Measurements from ENCODE around the gene TNPO3. TPM values are rescaled to one million over a fixed set of nuclear protein-coding genes. Genes with fewer than 3 reads are reported as not detected.
"Not testable (repeated sequence)": the region's sequence is repeated elsewhere in the genome, so short reads cannot be mapped to it uniquely, and the experiment has no call there.

TNPO3 gene
- total RNA-seq, 1 donor from 2014 or later, result 32.6 TPM

GRCh38 chr7:128944487-128945236 lies 110.2 kb downstream of the TNPO3 start:
- Histone ChIP-seq H3K4me3 (no peak overlapping the region), H3K27me3 (ENCODE audit: low read depth) (peaks cover 54% of the 10 kb centered on the region), H3K36me3 (no peaks in the 10 kb centered on the region), H3K27ac (replicated peaks) (no peak overlapping the region), H3K4me1 (no peaks in the 10 kb centered on the region), H3K9me3 (replicated peaks) (no peaks in the 10 kb centered on the region)
- DNase-seq, result no peak
- TF ChIP-seq CTCF (IDR thresholded peaks at IDR 0.05; ENCODE audit: borderline replicate concordance), result no peak
- intact Hi-C loops (cut with micrococcal nuclease), result no loop called here

- DNase-seq; H3K36me3 ChIP-seq; intact Hi-C loops (cut with micrococcal nuclease); H3K4me3 ChIP-seq; H3K27ac ChIP-seq (replicated peaks); H3K4me1 ChIP-seq; H3K9me3 ChIP-seq (replicated peaks): not testable (repeated sequence)
- peaks cover 69% of the 10 kb centered on the region for H3K27me3 ChIP-seq (ENCODE audit: low read depth)
Observed at GRCh38 chr7:128943251-128943650, 111.7 kb downstream of the TNPO3 start.

- Histone ChIP-seq H3K4me1 (peaks cover 18% of the 10 kb centered on the region), H3K9me3 (replicated peaks) (no peaks in the 10 kb centered on the region), H3K27me3 (ENCODE audit: low read depth) (peaks cover 78% of the 10 kb centered on the region), H3K4me3 (no peak overlapping the region), H3K27ac (replicated peaks) (no peak overlapping the region), H3K36me3 (no peaks in the 10 kb centered on the region)
- DNase-seq, result no peak
- intact Hi-C loops (cut with micrococcal nuclease), result no loop called here
- no peak for TF ChIP-seq CTCF (IDR thresholded peaks at IDR 0.05; ENCODE audit: borderline replicate concordance)
Observed at GRCh38 chr7:128941946-128942526, 112.9 kb downstream of the TNPO3 start.

- DNase-seq, result no peak
- H3K4me1 ChIP-seq, result peaks cover 18% of the 10 kb centered on the region
- no peak for TF ChIP-seq CTCF (IDR thresholded peaks at IDR 0.05; ENCODE audit: borderline replicate concordance)
- intact Hi-C loops (cut with micrococcal nuclease), result no loop called here
- H3K9me3 ChIP-seq (replicated peaks), result no peaks in the 10 kb centered on the region
- H3K36me3 ChIP-seq, result no peaks in the 10 kb centered on the region
- H3K27ac ChIP-seq (replicated peaks), result no peak overlapping the region
- peaks cover 82% of the 10 kb centered on the region for H3K27me3 ChIP-seq (ENCODE audit: low read depth)
- H3K4me3 ChIP-seq, result peak overlapping the region; percentile 11
Observed at GRCh38 chr7:128941323-128941890, 113.5 kb downstream of the TNPO3 start.

- Histone ChIP-seq H3K4me3 (peak overlapping the region; percentile 30), H3K9me3 (replicated peaks) (no peaks in the 10 kb centered on the region), H3K27me3 (ENCODE audit: low read depth) (peaks cover 83% of the 10 kb centered on the region), H3K27ac (replicated peaks) (peak overlapping the region; percentile 50), H3K36me3 (no peaks in the 10 kb centered on the region), H3K4me1 (peaks cover 18% of the 10 kb centered on the region)
- intact Hi-C loops (cut with micrococcal nuclease), result no loop called here
- peak; percentile 66 for DNase-seq
- TF ChIP-seq CTCF (IDR thresholded peaks at IDR 0.05; ENCODE audit: borderline replicate concordance), result no peak
Observed at GRCh38 chr7:128940494-128941322, 114.2 kb downstream of the TNPO3 start.
